ENCODE results near the gene EPHA7.

EPHA7 gene

DNA sequence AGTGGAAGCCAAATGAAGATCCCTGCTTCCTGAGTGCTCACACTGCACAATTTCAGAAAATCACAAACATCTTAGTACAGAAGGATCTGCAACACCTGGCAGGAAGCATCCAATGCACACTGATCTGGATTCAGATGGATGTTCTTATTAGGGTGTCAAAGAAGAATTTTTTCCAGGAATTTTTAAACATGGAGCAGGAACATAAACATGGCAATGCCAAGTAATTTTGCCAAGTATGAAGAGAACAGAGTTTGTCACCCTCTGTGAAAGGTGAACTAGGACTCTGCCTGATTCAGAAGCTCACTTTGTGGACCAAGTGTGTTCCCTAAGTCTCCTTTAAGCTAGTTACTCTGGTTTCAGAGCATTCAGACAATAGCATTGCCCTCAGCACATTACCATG, 208.5 kb downstream of the EPHA7 start:
- DNase-seq (ENCODE audit: insufficient read length, low spot score) (no peak), FAIRE-seq (no peak)

GRCh38 chr6:93209358-93209757, 210.0 kb downstream of the EPHA7 start:
- no peak for TF ChIP-seq CTCF (IDR thresholded peaks at IDR 0.05; ENCODE audit: insufficient read depth, missing control alignments)
- DNase-seq (ENCODE audit: insufficient read length, low spot score) (no peak), FAIRE-seq (no peak)

More for the DNA sequence above, 208.5 kb downstream of the EPHA7 start:
- no peak for TF ChIP-seq CTCF (IDR thresholded peaks at IDR 0.05; ENCODE audit: insufficient read depth, missing control alignments)

GRCh38 chr6:93196406-93196970, 222.9 kb downstream of the EPHA7 start:
- FAIRE-seq: no peak
- DNase-seq (ENCODE audit: insufficient read length, low spot score): no peak

GRCh38 chr6:93194480-93194879, 224.9 kb downstream of the EPHA7 start:
- FAIRE-seq: no peak
- no peak for DNase-seq (ENCODE audit: insufficient read length, low spot score)
- TF ChIP-seq CTCF (IDR thresholded peaks at IDR 0.05; ENCODE audit: insufficient read depth, missing control alignments): no peak

More at GRCh38 chr6:93196406-93196970, 222.9 kb downstream of the EPHA7 start:
- no peak for TF ChIP-seq CTCF (IDR thresholded peaks at IDR 0.05; ENCODE audit: insufficient read depth, missing control alignments)

DNA sequence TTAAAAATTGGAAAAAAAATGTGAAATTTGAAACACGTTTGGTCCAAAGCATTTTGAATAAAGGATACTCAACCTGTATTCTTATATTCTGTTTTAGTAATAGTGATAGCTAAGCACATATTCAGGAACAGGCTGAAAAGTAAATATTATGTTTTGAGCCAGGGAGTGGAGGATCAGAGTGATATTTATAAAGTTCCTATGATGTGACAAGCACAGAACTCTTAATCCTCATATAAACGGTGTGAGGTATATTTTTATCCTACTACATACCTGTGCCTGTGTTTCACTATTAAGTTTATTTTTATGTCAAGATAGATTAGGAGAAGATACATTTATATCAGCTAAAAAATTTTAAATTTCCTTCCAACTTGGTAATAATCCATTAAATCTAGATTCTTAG, 225.5 kb downstream of the EPHA7 start:
- FAIRE-seq (no peak), DNase-seq (ENCODE audit: insufficient read length, low spot score) (no peak)
- no peak for TF ChIP-seq CTCF (IDR thresholded peaks at IDR 0.05; ENCODE audit: insufficient read depth, missing control alignments)

Measured in D721Med (cell line).